ENCODE data around the gene RGS7BP. TPM values are rescaled to one million over a fixed set of nuclear protein-coding genes. Genes with fewer than 3 reads are reported as not detected.

The RGS7BP gene
- total RNA-seq, 2 donors from 2014 or later, result 3.7 to 7.3 TPM

DNA sequence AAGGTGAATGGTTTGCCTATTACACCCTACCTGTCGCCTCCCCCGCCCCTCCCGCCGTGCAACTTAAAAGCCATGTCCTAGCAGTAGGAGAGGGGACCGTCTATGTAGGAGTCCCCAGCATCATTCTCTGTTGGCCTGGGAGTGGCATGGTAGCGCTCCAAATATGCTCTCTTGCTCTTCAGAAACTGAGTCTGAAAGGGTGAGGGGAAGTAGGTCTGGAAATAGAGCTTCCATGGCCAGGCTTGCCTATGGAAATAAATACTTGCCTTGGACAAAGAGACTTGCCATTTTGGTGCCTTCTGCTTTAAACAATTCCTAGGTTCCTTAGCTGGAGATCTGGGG, 1.4 kb downstream of the RGS7BP start:
- Histone ChIP-seq H3K27me3 (replicated peaks; ENCODE audit: insufficient read depth) (no peaks in the 10 kb centered on the region), H3K4me1 (replicated peaks) (no peaks in the 10 kb centered on the region), H3K9me3 (no peaks in the 10 kb centered on the region), H3K27ac (no peak overlapping the region), H3K4me3 (peak overlapping the region; percentile 36 to 48), H3K36me3 (no peaks in the 10 kb centered on the region)
- TF ChIP-seq POLR2AphosphoS5 (IDR thresholded peaks at IDR 0.05), result no peak
- TF ChIP-seq POLR2A (IDR thresholded peaks at IDR 0.05), result no peak
- TF ChIP-seq, protein P1, sequence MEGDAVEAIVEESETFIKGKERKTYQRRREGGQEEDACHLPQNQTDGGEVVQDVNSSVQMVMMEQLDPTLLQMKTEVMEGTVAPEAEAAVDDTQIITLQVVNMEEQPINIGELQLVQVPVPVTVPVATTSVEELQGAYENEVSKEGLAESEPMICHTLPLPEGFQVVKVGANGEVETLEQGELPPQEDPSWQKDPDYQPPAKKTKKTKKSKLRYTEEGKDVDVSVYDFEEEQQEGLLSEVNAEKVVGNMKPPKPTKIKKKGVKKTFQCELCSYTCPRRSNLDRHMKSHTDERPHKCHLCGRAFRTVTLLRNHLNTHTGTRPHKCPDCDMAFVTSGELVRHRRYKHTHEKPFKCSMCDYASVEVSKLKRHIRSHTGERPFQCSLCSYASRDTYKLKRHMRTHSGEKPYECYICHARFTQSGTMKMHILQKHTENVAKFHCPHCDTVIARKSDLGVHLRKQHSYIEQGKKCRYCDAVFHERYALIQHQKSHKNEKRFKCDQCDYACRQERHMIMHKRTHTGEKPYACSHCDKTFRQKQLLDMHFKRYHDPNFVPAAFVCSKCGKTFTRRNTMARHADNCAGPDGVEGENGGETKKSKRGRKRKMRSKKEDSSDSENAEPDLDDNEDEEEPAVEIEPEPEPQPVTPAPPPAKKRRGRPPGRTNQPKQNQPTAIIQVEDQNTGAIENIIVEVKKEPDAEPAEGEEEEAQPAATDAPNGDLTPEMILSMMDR (IDR thresholded peaks at IDR 0.05), result no peak
- WGBS, result 19% methylated on average over 6 of the region's 6 CpGs
- intact Hi-C loops (cut with DNase I), result loop anchor here (2.0 to 10.0 kb wide), 5 partner anchors 88 to 345 kb away; partner anchors contain the start of genes CWC27 and SREK1IP1
- no peak for DNase-seq (ENCODE audit: low spot score)

GRCh38 chr5:64509828-64510227, 4.0 kb downstream of the RGS7BP start:
- Histone ChIP-seq H3K4me3 (no peak overlapping the region), H3K27ac (no peak overlapping the region), H3K27me3 (replicated peaks; ENCODE audit: insufficient read depth) (no peaks in the 10 kb centered on the region), H3K9me3 (no peaks in the 10 kb centered on the region), H3K4me1 (replicated peaks) (no peaks in the 10 kb centered on the region), H3K36me3 (no peaks in the 10 kb centered on the region)
- DNase-seq (ENCODE audit: low spot score), result no peak
- intact Hi-C loops (cut with DNase I), result loop anchor here (5.0 to 10.0 kb wide), 3 partner anchors 255 to 348 kb away; partner anchors contain the start of genes CWC27 and SREK1IP1
- 81% methylated on average over 7 of the region's 7 CpGs for WGBS
- TF ChIP-seq POLR2A (IDR thresholded peaks at IDR 0.05) (no peak), POLR2AphosphoS5 (IDR thresholded peaks at IDR 0.05) (no peak)
- TF ChIP-seq, protein P1 (IDR thresholded peaks at IDR 0.05), result no peak

DNA sequence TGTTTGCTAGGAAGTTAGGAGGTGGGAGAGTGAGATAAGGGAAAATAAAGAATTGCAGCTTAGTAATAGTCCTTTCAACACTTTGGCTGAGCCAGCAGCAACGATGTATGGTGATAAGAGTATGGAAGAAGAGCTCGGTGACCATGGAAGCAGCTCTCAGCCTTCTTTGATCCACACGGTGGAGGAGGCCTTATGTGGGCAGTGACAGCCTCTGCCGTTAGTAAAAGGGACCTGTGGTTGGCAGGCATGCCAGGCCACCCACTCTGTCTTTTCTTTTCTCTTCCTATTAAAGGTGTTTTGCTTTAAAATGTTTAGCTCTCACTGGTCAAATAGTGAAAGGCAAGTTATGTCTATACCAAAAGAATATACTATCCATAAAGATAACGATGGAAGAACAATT, 7.7 kb downstream of the RGS7BP start:
- no peaks in the 10 kb centered on the region for H3K36me3 ChIP-seq
- H3K4me1 ChIP-seq (replicated peaks), result no peaks in the 10 kb centered on the region
- no peak overlapping the region for H3K4me3 ChIP-seq
- H3K9me3 ChIP-seq, result no peaks in the 10 kb centered on the region
- DNase-seq (ENCODE audit: low spot score), result no peak
- intact Hi-C loops (cut with DNase I), result no loop called here
- TF ChIP-seq POLR2AphosphoS5 (IDR thresholded peaks at IDR 0.05) (no peak), POLR2A (IDR thresholded peaks at IDR 0.05) (no peak)
- TF ChIP-seq, protein P1 (IDR thresholded peaks at IDR 0.05), result no peak
- H3K27ac ChIP-seq, result no peak overlapping the region
- H3K27me3 ChIP-seq (replicated peaks; ENCODE audit: insufficient read depth), result no peaks in the 10 kb centered on the region
- WGBS, result 59% methylated on average over 5 of the region's 5 CpGs

- H3K27ac ChIP-seq, result no peak overlapping the region
- no peak for TF ChIP-seq POLR2AphosphoS5 (IDR thresholded peaks at IDR 0.05)
- TF ChIP-seq POLR2A (IDR thresholded peaks at IDR 0.05), result no peak
- TF ChIP-seq, protein P1 (IDR thresholded peaks at IDR 0.05), result no peak
- no peaks in the 10 kb centered on the region for H3K36me3 ChIP-seq
- 96% methylated on average over 1 of the region's 1 CpG for WGBS
- H3K4me3 ChIP-seq, result no peak overlapping the region
- H3K4me1 ChIP-seq (replicated peaks), result no peaks in the 10 kb centered on the region
- no peaks in the 10 kb centered on the region for H3K9me3 ChIP-seq
- DNase-seq (ENCODE audit: low spot score), result no peak
- no peaks in the 10 kb centered on the region for H3K27me3 ChIP-seq (replicated peaks; ENCODE audit: insufficient read depth)
- intact Hi-C loops (cut with DNase I), result no loop called here
These were observed 8.8 kb downstream of the RGS7BP start for GRCh38 chr5:64514612-64515011.

GRCh38 chr5:64516216-64516615, 10.4 kb downstream of the RGS7BP start:
- TF ChIP-seq POLR2A (IDR thresholded peaks at IDR 0.05), result no peak
- DNase-seq (ENCODE audit: low spot score), result no peak
- WGBS, result 80% methylated on average over 4 of the region's 4 CpGs
- Histone ChIP-seq H3K9me3 (no peaks in the 10 kb centered on the region), H3K4me1 (replicated peaks) (no peaks in the 10 kb centered on the region), H3K4me3 (no peak overlapping the region), H3K27me3 (replicated peaks; ENCODE audit: insufficient read depth) (no peaks in the 10 kb centered on the region), H3K36me3 (no peaks in the 10 kb centered on the region), H3K27ac (no peak overlapping the region)
- intact Hi-C loops (cut with DNase I), result no loop called here
